SK-N-SH treated with all-trans-retinoic acid at 6 μM for 48 hours (cell line): ENCODE measurements around the gene CATSPERD.

ENCODE experiments used
- ARNTL ChIP-seq: fragments of 450-650 bp; formaldehyde crosslinking; IDR thresholded peaks from 2 replicates; pipeline ENCODE4 v1.5.0; 2020; ENCODE audit warnings: low read depth, mild to moderate bottlenecking, moderate library complexity, borderline replicate concordance
- BACH2 ChIP-seq: fragments of 250-450 bp; sonication (Bioruptor Pico); IDR thresholded peaks from 2 replicates; pipeline ENCODE4 v1.9.0; 2021; ENCODE audit warnings: mild to moderate bottlenecking, borderline replicate concordance
- PATZ1 ChIP-seq: fragments of 250-450 bp; sonication (Bioruptor Pico); IDR thresholded peaks from 2 replicates; pipeline ENCODE4 v1.8.0; 2020; ENCODE audit warnings: mild to moderate bottlenecking, moderate library complexity, borderline replicate concordance
- TSHZ2 ChIP-seq: fragments of 250-450 bp; sonication (Bioruptor Pico); IDR thresholded peaks from 2 replicates; pipeline ENCODE4 v1.5.0; 2020; ENCODE audit warnings: mild to moderate bottlenecking, moderate library complexity
- ZFP30 ChIP-seq: fragments of 450-650 bp; formaldehyde crosslinking; IDR thresholded peaks from 2 replicates; pipeline ENCODE4 v1.5.0; 2022; ENCODE audit warnings: mild to moderate bottlenecking, moderate library complexity
- ZNF8 ChIP-seq: fragments of 450-650 bp; formaldehyde crosslinking; IDR thresholded peaks from 2 replicates; pipeline ENCODE4 v1.5.0; 2020; ENCODE audit warnings: mild to moderate bottlenecking, moderate library complexity

- TF ChIP-seq PATZ1 (CRISPR knock-in tag): no peak
- no peak for TF ChIP-seq ZFP30
- TF ChIP-seq ZNF8 (CRISPR knock-in tag): no peak
- no peak for TF ChIP-seq ARNTL (CRISPR knock-in tag)
- TF ChIP-seq TSHZ2 (CRISPR knock-in tag): no peak
- TF ChIP-seq BACH2: no peak
Observed at GRCh38 chr19:5690125-5690954, 30.1 kb upstream of the CATSPERD start, which contains the start of gene RPL36.
